DMS 273 (cell line): Measurements from ENCODE around the gene TM4SF20.

Experiments
- DNase-seq: peaks from one replicate; lab custom pipeline; 2025; ENCODE audit not compliant: unreplicated experiment; lab: John Stamatoyannopoulos, UW

Gene TM4SF20, protein sequence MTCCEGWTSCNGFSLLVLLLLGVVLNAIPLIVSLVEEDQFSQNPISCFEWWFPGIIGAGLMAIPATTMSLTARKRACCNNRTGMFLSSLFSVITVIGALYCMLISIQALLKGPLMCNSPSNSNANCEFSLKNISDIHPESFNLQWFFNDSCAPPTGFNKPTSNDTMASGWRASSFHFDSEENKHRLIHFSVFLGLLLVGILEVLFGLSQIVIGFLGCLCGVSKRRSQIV

DNA sequence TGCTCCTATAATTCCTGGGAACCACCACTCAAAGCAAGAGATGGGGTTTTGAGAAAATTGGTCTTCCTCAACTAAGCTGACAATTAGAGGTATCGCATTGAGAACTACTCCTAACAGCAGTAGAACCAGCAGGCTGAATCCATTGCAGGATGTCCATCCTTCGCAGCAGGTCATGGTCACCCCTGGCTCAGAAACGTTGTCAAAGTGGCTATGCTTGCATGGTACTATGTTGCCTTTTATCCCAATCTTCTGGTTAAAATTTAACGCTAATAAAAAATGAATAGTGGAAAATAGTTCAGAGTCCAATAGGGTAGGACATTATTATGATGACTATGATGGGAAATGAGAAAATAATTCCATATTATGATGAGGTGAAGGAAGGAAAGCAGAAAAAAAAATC is at the start of gene TM4SF20:
TM4SF20 (minus strand) TSS at position 212 of the 400 bp plus-strand sequence; CDS start at position 174, 38 bp downstream.
- no peak for DNase-seq

DNA sequence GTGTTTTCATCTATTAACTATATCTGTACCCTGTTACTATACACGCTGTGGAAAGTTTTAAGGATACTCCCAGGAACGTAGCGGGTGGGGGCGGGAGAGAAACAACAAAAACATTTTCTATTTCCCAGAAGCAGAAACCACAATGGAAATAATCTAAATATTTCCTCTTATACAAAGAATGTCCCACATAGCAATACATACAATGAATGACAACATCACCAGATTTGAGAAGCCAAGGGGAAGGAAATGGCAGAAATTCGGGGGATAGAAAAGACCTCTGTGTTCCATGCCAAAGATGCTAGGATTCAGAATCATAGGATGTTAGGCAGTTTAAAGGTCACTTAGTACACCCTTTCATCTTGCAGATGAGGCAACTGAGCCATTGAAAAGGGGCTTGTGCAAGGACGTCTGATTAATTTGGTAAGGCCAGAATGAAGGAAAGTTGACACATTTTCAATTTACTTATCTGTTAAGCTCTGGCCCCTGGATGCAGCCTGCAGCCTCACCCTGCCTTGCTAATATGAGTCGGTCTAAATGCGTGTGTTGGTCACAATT is 49.7 kb upstream of the TM4SF20 start:
- no peak for DNase-seq

DNA sequence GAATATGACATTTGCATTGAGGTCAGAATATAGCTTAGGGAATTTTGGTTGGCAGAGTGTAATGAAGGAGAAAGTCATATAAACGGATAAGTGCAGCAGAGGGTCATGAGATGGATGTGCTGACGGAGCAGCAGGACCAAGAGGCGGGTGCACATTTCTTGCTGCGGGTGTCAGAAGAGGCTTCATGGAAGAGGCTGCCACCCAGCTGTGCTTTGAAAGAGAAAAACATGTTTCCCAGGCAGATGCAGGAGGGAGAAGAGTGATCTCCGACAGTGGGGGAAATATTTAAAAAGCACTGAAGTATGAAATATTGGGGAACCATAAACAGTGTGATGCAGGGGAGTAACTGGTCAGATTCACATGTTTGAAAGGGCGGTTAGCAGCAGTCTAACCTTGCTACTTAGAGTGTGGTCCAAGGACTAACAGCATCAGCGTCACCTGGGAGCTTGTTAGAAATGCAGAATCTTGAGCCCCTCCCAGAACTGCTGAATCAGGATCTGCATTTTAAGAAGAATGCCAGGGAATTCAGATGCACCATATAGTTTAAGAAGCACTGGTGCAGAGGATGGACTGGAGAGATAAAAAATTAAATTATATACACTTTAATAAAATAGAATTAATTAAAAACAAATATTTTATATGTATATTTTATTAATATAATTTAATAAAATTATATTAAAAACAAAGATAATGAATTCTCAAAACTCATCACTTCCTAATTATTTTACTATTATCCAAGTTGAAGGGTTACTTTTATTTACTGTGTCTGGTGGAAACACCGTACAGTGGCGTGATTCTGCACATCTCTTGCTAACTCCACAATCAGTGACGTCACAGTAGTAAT is 44.8 kb upstream of the TM4SF20 start:
- DNase-seq: no peak

DNA sequence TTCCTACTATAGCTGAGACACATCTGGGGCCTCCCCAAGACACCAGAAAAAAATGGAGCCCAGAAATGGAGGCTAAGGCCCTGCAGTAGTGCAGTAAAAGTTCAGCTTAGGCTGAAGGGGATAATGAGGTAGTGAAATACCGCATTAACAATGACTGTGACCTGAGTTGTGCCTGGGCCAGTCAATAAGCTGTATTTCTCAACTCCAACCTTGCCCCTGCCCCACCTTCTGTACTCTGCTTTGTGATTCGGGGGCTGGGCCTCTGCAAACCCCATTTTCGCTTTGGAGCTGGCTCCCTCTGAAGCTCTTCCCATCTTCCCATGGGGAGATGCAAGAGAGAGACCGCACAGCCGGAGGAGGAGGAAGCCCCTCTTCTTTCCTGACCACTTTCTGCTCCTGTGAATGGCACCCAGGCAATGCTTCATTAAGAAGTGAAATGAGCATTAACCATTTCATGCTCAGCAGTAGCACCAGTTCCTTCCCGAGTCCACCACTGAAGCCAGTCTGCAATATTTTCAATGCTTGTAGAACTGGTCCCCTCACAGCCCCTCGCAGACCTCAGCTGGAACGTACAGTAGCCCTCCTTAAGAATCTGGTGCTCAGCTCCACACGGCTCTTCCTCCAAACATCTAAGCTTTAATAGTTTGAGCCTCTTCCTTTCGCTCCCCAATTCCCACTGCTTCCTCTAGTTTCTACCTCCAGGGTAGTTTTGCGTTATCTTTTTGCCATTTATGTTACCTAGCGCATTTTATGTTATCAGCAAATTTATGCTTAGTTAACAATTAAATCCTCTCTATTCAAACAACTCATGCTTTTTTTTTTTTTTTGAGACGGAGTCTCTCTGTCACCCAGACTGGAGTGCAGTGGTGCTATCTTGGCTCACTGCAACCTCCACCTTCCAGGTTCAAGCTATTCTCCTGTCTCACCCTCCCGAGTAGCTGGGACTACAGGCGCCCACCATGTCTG is 41.3 kb upstream of the TM4SF20 start:
- no peak for DNase-seq

DNA sequence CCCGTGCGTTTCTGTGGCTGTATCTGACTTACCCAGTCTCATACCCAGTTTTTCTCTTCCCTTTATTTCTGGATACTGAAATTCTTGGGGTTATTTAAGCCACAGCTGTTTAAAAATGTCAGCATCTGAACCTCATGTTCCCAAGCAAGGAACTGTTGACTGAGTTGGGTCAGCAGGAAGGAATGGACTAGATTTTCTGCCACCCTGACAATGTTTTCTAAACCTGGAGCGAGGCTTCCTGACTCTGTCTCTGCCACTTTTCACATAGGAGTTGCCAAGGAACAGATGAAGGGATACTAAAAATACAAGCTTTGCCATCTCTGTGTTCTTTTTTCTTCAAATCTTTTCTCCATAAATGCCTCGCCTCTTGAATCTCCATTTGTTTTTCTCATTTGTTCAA is 37.6 kb upstream of the TM4SF20 start:
- DNase-seq: no peak

DNA sequence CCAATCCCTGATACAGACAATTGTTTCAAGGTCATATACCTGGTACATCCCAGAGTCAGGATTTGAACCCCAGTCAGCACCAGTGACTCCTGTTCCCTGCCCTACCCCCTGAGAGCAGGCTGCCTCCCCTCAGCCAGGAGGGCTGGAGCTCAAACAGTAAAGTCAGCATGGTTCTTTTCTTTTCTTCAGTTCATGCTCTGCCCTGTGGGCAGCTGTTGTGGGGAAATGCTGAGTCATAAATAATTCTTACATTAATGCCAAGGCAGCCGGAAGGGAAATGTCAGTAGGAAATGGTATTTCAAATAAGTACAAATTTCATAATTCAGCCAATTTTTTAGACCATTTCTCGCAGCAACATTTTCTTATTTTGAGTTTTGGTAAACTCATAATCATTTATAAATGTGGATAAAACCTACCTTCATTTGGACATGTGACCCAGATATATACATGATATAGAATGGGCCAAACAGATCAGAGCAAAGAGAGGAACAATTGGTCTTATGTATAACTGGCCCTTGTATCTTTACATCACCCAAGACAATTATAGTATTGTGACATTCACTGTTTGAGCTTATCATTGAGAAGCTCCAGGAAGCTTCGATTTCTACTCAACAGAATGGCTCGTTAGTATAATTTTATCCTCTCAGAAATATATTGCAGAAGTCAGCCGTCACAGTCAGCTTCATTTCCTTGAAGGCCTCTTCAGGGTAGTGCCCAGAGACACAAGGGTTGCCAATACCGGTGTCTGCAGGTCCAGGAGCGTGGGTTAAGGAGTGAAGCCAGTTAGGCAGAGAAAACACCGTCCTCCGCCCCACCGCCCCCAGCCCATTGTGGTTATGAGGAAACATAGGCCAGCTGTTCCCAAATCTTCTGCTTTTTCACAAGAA is 36.7 kb upstream of the TM4SF20 start:
- peak; percentile 73 for DNase-seq

DNA sequence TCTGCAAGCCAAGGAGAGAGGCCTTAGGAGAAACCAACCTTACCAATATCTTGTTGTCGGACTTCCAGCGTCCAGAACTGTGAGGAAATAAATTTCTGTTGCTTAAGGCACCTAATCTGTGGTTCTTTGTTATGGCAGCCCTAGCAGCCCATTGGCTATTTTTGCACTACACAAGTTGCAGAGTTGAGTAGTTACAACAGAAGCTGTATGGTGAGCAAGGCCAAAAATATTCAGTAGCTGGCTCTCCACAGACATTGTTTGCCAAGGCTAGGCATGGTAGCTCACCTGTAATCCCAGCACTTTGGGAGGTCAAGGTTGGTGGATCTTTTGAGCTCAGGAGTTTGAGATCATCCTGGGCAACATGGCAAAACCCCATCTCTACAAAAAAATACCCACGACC is 35.7 kb upstream of the TM4SF20 start:
- no peak for DNase-seq

DNA sequence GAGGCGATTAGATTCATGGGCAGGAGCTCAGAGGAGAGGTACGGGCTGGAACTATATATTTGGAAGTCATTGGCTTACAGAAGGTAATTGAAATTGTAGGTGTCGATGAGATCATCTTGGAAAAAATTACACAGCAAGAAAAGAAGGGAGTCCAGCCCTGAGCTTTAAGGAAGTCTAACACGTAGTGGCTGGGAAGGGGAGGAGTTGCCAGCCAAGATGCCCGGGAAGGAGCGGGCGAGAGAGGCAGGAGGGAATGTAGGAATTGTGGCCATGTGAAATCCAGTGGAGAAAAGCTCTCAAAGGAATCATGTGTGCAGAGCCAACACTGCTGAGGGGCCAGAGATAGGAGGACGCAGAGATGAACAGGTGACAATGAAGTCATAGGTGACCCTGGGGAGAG is 34.3 kb upstream of the TM4SF20 start:
- DNase-seq: no peak

DNA sequence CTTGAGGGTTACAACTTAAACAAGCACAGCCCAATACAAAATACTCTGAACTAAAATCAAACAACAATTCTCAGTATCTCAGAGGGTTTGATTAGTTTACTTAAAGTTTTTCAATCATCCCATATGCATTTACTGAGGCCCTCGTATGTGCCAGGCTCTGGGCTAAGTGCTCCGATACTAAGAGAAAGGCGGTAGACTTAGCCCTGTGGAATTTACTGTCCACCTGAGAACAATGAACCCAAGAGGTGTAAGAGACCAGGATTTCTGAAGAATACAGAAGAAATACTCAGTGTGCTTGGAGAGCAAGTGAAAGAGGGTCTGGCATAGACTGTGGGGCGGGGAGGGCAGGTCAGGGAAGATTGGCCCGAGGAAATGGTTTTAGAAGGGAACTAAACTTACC is 33.8 kb upstream of the TM4SF20 start:
- DNase-seq: no peak

DNA sequence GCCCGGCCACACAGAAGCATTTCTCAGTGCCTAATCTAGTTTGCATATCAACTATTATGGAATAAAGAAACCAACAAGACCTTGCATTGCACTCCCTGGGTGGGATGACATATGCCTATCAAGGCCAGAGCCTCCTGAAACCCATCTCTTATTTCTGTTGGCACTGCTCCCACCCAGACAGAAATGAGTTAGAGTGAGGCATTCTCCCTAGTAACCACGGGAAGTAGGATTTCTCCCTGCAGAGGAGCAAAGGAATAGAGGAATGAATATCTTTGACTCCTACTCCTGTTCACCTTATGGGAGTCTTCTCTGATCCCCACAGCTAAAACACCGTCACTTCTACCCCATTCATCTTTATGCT is 32.9 kb upstream of the TM4SF20 start:
- peak; percentile 61 for DNase-seq

DNA sequence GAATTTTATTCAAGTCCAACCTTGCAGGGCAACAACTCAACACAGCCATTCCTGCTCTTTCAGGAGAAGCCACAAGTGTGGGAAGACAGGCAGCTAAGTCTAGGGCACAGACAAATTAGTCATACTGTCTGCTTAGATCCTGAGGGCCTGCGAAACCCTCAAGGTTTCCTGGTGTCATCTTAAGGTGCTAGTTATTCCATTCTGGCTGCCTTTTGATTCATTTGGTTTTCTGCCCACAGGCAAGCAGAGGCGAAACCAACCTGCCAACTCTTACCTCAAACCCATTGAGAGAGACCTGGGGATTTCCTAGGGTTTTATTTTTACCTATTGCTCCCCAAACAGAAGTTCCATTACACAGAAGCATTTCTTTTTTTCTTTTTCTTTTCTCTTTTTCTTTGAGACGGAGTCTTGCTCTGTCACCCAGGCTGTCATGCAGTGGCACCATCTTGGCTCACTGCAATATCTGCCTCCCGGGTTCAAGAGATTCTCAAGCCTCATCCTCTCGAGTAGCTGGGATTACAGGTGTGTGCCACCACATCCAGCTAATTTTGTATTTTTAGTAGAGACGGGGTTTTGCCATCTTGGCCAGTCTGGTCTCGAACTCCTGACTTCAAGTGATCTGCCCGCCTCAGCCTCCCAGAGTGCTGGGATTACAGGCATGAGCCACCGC is 32.3 kb upstream of the TM4SF20 start:
- no peak for DNase-seq

DNA sequence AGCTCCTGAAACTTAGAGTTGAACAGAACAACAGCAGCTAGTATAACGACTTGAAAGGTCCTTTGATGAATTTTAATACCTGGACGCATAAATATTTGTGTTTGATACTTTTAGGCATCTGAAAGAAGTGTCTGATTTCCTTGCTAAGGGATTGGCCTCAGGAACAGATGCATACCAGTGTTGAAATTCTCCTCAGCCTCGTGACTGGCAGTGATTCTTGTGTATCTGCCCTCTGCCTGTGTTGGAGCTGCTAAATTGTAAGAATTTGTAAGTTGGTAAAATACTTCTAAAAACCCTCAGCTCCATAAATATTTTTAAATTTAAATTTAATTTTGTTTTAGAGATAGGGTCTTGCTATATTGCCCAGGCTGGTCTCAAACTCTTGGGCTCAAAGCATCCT is 31.1 kb upstream of the TM4SF20 start:
- DNase-seq: no peak

DNA sequence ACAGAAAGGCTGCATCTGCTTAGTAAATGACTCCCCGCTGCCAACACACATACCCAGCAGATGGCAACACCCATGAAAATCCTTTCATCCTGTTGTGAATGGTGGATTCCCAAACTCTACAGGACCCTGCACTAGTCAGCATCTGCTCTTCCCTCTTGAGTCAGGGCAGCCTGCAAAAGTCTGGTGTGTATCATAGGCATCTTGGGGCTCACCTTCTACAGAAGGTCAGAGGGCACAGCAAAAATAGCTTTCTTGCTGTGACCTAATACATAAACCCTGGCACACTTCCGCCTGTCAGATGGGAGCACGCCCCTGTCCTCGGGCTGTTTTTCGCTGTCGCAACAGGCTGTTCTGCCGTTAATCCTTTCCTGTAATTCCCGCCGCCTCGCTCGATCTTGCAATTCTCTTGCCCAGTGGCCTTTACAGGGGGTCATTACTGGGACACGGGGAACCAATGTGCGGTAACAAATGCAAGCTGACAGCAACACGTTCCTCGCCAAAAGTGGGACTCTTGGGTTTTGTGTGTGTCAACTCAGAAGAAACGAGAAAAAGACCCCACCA is 28.6 kb upstream of the TM4SF20 start:
- DNase-seq: peak; percentile 95

DNA sequence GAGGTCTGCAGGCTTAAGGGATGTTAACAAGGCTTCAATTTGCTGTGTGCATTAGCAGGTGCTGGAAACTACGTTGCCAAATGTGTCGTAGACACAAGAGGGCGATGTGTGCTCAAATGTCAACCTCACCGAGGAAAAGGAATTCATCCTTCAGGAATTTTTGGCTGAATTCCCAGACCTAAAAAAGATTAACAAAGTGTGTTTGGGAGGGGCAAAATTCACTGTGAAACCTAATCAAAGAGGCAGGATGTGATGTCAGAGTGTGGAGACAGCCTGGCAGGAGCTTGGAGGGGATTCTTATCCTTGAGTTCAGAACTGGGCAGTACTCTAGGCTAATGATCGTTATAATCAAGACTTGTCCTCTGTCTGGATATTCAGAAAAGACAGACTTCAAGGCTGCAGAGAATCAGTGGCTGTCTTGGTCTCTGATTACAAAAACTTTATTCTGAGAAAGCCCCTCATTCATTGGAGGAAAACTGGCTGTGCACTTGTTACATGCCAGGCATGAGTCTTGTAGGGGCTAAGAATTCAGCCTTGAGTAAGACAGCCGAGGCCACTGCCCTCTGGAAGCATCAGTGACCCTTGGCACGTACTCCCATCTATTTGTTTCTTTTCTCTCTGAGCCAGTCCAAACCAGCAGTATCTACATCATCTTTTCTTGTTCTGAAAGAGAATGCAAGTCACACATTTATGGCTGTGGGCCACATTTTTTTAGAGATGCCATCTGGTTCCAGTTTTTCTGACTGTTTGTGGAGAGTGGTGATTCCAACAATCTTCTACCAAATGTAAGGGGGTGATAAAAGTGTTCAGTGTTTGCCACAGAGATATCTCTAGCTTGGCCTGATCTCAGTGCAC is 27.3 kb upstream of the TM4SF20 start:
- DNase-seq: peak; percentile 98

DNA sequence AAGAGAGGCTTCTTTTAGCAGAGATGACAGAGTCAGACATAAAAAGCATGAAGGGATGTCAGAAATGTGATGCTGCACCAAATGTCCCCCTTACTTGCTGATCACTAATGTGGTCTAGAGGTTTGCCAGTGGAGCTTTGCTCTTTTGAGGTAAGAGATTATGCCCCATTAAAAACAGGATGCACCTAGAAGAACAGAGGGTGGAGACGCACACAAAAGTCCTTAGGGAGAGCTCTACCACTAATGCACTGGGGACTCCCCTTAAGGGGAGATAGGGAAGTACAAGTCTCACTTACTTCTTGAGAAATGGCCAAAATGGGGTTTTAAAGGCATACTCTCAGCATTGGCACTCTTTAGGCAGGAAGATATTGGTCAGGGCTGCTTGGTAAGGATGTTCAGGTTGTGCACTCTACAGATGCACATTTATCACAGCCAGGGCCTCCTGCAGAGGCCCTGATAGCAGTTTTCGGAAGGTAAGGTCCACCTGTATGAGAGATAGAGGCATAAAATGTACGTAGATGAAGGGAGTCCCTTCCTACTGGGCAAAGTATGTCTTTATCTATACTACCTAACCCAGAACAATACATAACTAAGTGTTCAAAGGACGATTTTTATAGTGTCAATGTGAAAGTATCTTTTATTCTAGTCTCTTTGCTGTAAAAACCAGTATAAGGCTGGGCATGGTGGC is 25.6 kb upstream of the TM4SF20 start:
- no peak for DNase-seq

DNA sequence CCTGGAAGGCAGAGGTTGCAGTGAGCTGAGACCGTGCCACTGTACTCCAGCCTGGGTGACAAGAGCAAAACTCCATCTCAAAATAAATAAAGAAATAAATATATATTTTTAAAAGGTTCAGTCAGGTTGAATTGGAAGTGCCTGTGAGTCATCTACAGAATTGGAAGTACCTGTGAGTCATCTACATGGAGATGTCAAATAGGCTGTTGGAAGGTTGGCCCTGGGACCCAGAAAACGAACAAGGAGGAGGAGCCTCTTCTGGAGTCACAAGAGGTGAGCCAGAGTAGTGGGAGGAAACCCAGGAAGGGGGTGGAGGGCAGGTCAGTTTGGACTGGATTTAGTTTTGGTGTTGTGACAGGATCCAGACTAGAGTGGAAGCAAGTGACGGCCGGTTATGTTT is 23.9 kb upstream of the TM4SF20 start:
- no peak for DNase-seq

DNA sequence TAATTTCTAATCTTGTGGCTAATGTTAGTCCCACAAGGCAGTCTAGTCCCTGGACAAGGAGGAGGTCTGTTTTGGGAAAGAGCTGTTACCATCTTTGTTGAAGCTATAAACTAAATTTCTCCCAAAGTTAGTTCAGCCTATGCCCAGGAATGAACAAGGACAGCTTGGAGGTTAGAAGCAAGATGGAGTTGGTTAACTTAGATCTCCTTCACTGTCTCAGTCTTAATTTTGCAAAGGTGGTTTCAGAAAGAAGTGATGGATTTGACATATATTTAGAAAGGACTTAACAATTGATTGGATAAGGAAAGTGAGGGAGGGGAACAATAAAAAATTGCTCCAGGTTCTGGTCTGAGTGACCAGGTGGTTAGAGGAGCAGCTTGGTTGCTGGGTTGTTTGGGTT is 23.2 kb upstream of the TM4SF20 start:
- no peak for DNase-seq

DNA sequence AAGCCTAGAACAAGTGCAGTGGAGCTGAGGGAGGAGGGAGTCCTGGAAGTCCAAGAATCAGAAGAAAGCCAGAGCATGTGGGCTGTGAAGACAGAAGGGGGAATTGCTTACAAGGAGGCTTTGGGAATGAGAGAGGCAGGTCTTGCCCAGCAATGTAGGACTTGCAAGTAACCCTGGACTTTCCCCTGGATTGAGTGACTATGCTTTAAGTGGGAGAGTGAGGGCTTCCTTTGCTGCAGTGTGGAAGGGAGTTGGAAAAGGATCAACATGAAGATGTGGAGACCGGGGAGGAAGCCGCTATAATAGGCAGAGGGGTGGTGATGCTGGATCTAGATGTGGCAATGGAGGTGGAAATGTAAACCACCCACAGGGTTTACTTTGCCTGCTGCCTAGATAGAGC is 22.4 kb upstream of the TM4SF20 start:
- no peak for DNase-seq
